ENCODE results near the gene EMP3. TPM values are rescaled to one million over a fixed set of nuclear protein-coding genes. Genes with fewer than 3 reads are reported as not detected.

EMP3 gene
- total and polyA plus RNA-seq, 9 of the 15 experiments (the other 6 are each of a cell fraction or from before 2014, with no cell fraction given), result 123 to 386 (median 296) TPM

- TF ChIP-seq NELFE (IDR thresholded peaks at IDR 0.05; ENCODE audit: insufficient read depth, insufficient read length) (no peak), POLR2AphosphoS5 (IDR thresholded peaks at IDR 0.05; ENCODE audit: control insufficient read depth, insufficient read depth, low read depth, low read length) (peak; percentile 47; the same call in 1 of the 2 replicates), HNRNPL (IDR thresholded peaks at IDR 0.05; ENCODE audit: low read depth, low read length) (peak; percentile 53; the same call in 1 of the 2 replicates), XRCC5 (IDR thresholded peaks at IDR 0.05; ENCODE audit: low read depth, low read length) (0 out of 2 replicates have a peak, but pooled peaks have one; percentile 50), RNF2 (IDR thresholded peaks at IDR 0.05) (peak; percentile 70), SMC3 (conservative IDR thresholded peaks at IDR 0.05; ENCODE audit: insufficient read depth, low read depth, low read length) (peak; percentile 95), ZBTB7A (IDR thresholded peaks at IDR 0.05; ENCODE audit: borderline replicate concordance, control insufficient read depth, low read depth, low read length) (peak; percentile 92), MXI1 (IDR thresholded peaks at IDR 0.05; ENCODE audit: low read depth, low read length) (0 out of 2 replicates have a peak, but pooled peaks have one; percentile 16), GTF2E2 (tag; IDR thresholded peaks at IDR 0.05) (no peak), DMBX1 (CRISPR knock-in tag; IDR thresholded peaks at IDR 0.05; ENCODE audit: borderline replicate concordance) (peak; percentile 46; the same call in 1 of the 2 replicates), MEIS2 (IDR thresholded peaks at IDR 0.05; ENCODE audit: partially characterized antibody) (peak; percentile 77), CBFA2T3 (IDR thresholded peaks at IDR 0.05) (peak; percentile 31; the same call in 1 of the 2 replicates), FIP1L1 (IDR thresholded peaks at IDR 0.05; ENCODE audit: low read depth, low read length, poor library complexity, severe bottlenecking) (peak; percentile 70), CREB1 (IDR thresholded peaks at IDR 0.05) (peak; percentile 42; the same call in 1 of the 2 replicates), CREB1 (CRISPR knock-in tag; IDR thresholded peaks at IDR 0.05) (peak; percentile 67; the same call in 1 of the 2 replicates), ZC3H11A (IDR thresholded peaks at IDR 0.05; ENCODE audit: low read depth, low read length) (no peak), CCNT2 (IDR thresholded peaks at IDR 0.05; ENCODE audit: borderline replicate concordance, extremely low read depth, insufficient read length, low read depth, low read length) (peak; percentile 88), ZNF592 (IDR thresholded peaks at IDR 0.05) (peak; percentile 91), MTA2 (IDR thresholded peaks at IDR 0.05; ENCODE audit: low read depth) (no peak), TRIM25 (IDR thresholded peaks at IDR 0.05; ENCODE audit: borderline replicate concordance) (no peak)
Measured at GRCh38 chr19:48333467-48334384, 8.4 kb downstream of the EMP3 start (continued).

Measured in K562 (cell line).